GM19328 (cell line): ENCODE results near the gene ZNF43.
"Not testable (repeated sequence)": the region's sequence is repeated elsewhere in the genome, so short reads cannot be mapped to it uniquely, and the experiment has no call there.

Source experiments
- ATAC-seq: cut with Tn5 transposase; IDR thresholded peaks from one replicate; pipeline ENCODE4 v1.9.1; 2021; ENCODE audit warnings: mild to moderate bottlenecking, moderate library complexity; ENCODE audit not compliant: unreplicated experiment

Gene ZNF43

GRCh38 chr19:21812448-21812847 is 23.5 kb downstream of the ZNF43 start:
- no peak for ATAC-seq

GRCh38 chr19:21808400-21809000 is 27.5 kb downstream of the ZNF43 start:
- ATAC-seq: not testable (repeated sequence)

GRCh38 chr19:21789466-21790085 is 46.4 kb downstream of the ZNF43 start:
- ATAC-seq: no peak

GRCh38 chr19:21786936-21787335 is 49.0 kb downstream of the ZNF43 start:
- no peak for ATAC-seq

- ATAC-seq: not testable (repeated sequence)
Measured at GRCh38 chr19:21775792-21776191, 60.2 kb downstream of the ZNF43 start.

- peak; percentile 97 for ATAC-seq
Measured at GRCh38 chr19:21767065-21767800, 68.7 kb downstream of the ZNF43 start, which contains the start of gene ZNF100. Gene ZNF100 (minus strand): TSS chr19:21767579. CDS start chr19:21767429, 150 bp downstream.

GRCh38 chr19:21766705-21767064 is 69.3 kb downstream of the ZNF43 start:
- ATAC-seq: not testable (repeated sequence)

GRCh38 chr19:21765151-21765550 is 70.8 kb downstream of the ZNF43 start:
- no peak for ATAC-seq

- not testable (repeated sequence) for ATAC-seq
Measured at GRCh38 chr19:21761547-21761946, 74.4 kb downstream of the ZNF43 start.

GRCh38 chr19:21758296-21758695 is 77.7 kb downstream of the ZNF43 start:
- ATAC-seq: no peak

GRCh38 chr19:21755555-21755954 is 80.4 kb downstream of the ZNF43 start:
- ATAC-seq: not testable (repeated sequence)
